DND-41 (cell line): ENCODE measurements around the gene WFS1.

ENCODE experiments used
- ATAC-seq: fragments of 200-7000 bp; cut with Tn5 transposase; 3 replicates; pipeline ENCODE4 v1.9.1; 2021; ENCODE audit warnings: low read depth; ENCODE audit not compliant: insufficient read depth
- DNase-seq: peaks from one replicate; pipeline ENCODE4 v3.0.0-alpha.2; 2020
- H2AFZ ChIP-seq: 2 replicates; pipeline ENCODE4 v1.6.0; 2012; ENCODE audit warnings: low read depth, low read length
- H3K27ac ChIP-seq: 2 replicates; pipeline ENCODE4 v1.5.1; 2012; ENCODE audit warnings: low read length, inconsistent platforms
- H3K27me3 ChIP-seq: fragments of 200-600 bp; sonication (generic); 2 replicates; pipeline ENCODE4 v1.6.0; 2012; ENCODE audit warnings: low read length, mild to moderate bottlenecking, inconsistent platforms; ENCODE audit not compliant: insufficient read depth, poor library complexity
- H3K36me3 ChIP-seq: 2 replicates; pipeline ENCODE4 v1.5.1; 2012; ENCODE audit warnings: low read length, inconsistent platforms; ENCODE audit not compliant: insufficient read depth
- H3K4me1 ChIP-seq: 2 replicates; pipeline ENCODE4 v1.5.1; 2012; ENCODE audit warnings: mild to moderate bottlenecking, low read length; ENCODE audit not compliant: insufficient read depth
- H3K4me2 ChIP-seq: 2 replicates; pipeline ENCODE4 v1.6.0; 2012; ENCODE audit warnings: mild to moderate bottlenecking, moderate library complexity, low read length, inconsistent platforms; ENCODE audit not compliant: insufficient read depth
- H3K4me3 ChIP-seq, 2 experiments: fragments of 200-600 bp in 1 of 2; shearing (Covaris generic) in 1 of 2; 2 replicates each; pipeline ENCODE4 v1.5.1; 2012 to 2016; ENCODE audit warnings: inconsistent platforms in 2 of 2, low read length in 2 of 2, mild to moderate bottlenecking in 2 of 2, low read depth in 1 of 2, moderate library complexity in 1 of 2
- H3K79me2 ChIP-seq: 2 replicates; pipeline ENCODE4 v1.6.0; 2012; ENCODE audit warnings: low read length, inconsistent platforms; ENCODE audit not compliant: insufficient read depth
- H3K9ac ChIP-seq: 2 replicates; pipeline ENCODE4 v1.6.0; 2012; ENCODE audit warnings: low read depth, mild to moderate bottlenecking, inconsistent platforms, low read length, moderate library complexity
- H3K9me3 ChIP-seq: 2 replicates; pipeline ENCODE4 v1.5.1; 2012; ENCODE audit warnings: low read length, moderate library complexity, mild to moderate bottlenecking, inconsistent platforms; ENCODE audit not compliant: insufficient read depth, severe bottlenecking
- H4K20me1 ChIP-seq: 2 replicates; pipeline ENCODE4 v1.6.0; 2012; ENCODE audit warnings: low read length; ENCODE audit not compliant: insufficient read depth
- CTCF ChIP-seq: IDR thresholded peaks from 2 replicates; pipeline ENCODE4 v1.5.1; 2012; ENCODE audit warnings: borderline replicate concordance, low read length, moderate library complexity, mild to moderate bottlenecking; ENCODE audit not compliant: poor library complexity, severe bottlenecking; ENCODE audit errors: extremely low read depth
- EZH2 ChIP-seq: IDR thresholded peaks from 3 replicates; pipeline ENCODE4 v1.6.1; 2012; ENCODE audit warnings: borderline replicate concordance, low read depth, mild to moderate bottlenecking, moderate library complexity, low read length, inconsistent platforms; ENCODE audit not compliant: severe bottlenecking

The WFS1 gene

GRCh38 chr4:6251365-6251764 lies 18.3 kb upstream of the WFS1 start:
- ATAC-seq (no peak), DNase-seq (no peak)
- no peak for TF ChIP-seq EZH2
- TF ChIP-seq CTCF, result no peak
- Histone ChIP-seq H3K4me2 (no peak overlapping the region), H3K9ac (no peak overlapping the region), H3K27me3 (no peaks in the 10 kb centered on the region), H3K9me3 (no peaks in the 10 kb centered on the region), H2AFZ (no peak overlapping the region), H3K79me2 (no peaks in the 10 kb centered on the region), H4K20me1 (0 out of 2 replicates have a peak, but pooled peaks cover 5% of the 10 kb centered on the region), H3K4me3 (no peak overlapping the region), H3K27ac (no peak overlapping the region), H3K4me1 (no peaks in the 10 kb centered on the region), H3K36me3 (no peaks in the 10 kb centered on the region)

DNA sequence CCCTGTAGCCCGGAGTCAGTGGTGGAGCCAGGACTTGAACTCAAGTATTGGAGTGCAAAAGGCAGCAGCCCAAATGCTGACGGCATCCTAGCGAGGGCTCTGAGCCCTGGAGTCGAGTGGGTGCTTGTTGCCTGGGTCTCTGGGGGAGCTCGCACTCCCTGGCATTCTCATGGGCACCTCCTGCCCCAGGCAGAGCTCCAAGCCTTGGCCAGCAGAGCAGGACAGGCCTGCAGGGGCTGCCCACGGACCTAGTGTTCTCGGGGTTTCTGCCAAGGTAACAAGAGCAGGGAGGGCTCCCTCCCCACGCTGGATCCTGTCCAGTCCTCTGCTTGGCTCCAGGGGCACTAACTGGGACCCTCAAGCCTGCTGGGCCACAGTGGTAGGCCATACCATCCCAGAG lies 17.6 kb upstream of the WFS1 start:
- no peaks in the 10 kb centered on the region for H3K27me3 ChIP-seq
- H3K4me3 ChIP-seq, result no peak overlapping the region
- H3K9ac ChIP-seq, result no peak overlapping the region
- no peak for DNase-seq
- TF ChIP-seq CTCF (no peak), EZH2 (no peak)
- no peaks in the 10 kb centered on the region for H3K9me3 ChIP-seq
- no peak overlapping the region for H2AFZ ChIP-seq
- no peaks in the 10 kb centered on the region for H3K79me2 ChIP-seq
- no peaks in the 10 kb centered on the region for H3K4me1 ChIP-seq
- H4K20me1 ChIP-seq, result 0 out of 2 replicates have a peak, but pooled peaks cover 5% of the 10 kb centered on the region
- H3K36me3 ChIP-seq, result no peaks in the 10 kb centered on the region
- ATAC-seq, result no peak
- no peak overlapping the region for H3K27ac ChIP-seq
- H3K4me2 ChIP-seq, result no peak overlapping the region

DNA sequence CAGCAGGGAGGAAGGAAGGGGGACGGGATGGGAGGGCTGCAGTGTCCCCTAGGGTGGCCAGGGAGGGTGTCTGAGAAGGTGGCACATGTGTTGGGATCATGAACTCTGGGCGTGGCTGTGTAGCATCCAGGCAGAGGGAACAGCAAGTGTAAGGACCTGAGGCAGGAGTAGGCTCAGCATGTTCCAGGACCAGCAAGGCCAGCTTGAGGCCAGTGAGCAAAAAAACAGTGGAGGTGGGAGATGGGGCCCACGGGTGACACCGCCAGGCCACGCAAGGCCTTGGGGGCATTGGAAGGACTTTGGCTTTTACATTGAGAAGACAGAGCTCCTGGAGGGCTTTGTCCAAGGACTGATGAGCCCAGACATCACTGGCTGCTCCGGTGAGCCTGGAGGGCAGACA lies 16.5 kb upstream of the WFS1 start:
- TF ChIP-seq EZH2 (no peak), CTCF (no peak)
- ATAC-seq (no peak), DNase-seq (no peak)
- Histone ChIP-seq H3K36me3 (no peaks in the 10 kb centered on the region), H3K4me3 (no peak overlapping the region), H3K27ac (no peak overlapping the region), H4K20me1 (0 out of 2 replicates have a peak, but pooled peaks cover 5% of the 10 kb centered on the region), H3K79me2 (no peaks in the 10 kb centered on the region), H3K9ac (no peak overlapping the region), H3K4me1 (no peaks in the 10 kb centered on the region), H3K4me2 (no peak overlapping the region), H2AFZ (no peak overlapping the region), H3K27me3 (no peaks in the 10 kb centered on the region), H3K9me3 (no peaks in the 10 kb centered on the region)

DNA sequence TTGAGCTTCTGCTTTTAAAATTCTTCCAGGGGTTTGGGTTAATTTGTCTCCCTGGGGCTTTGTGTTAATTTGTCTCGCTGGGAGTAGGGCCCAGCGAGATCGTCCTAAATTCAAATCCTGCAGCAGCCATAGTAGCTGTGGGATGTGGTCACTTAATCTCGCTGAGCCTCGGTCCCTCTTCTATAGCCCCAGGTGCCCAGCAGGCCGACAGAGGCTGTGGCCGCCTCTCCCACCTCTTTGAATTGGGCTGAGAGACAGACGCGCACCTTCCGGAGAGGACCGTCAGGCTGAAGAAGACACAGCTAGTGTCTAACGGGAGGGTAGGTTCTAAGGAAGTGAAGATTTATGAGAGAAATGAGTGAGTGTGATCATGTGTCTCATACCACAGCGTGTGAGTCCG lies 15.7 kb upstream of the WFS1 start:
- no peak overlapping the region for H3K27ac ChIP-seq
- no peak for ATAC-seq
- H3K27me3 ChIP-seq, result no peaks in the 10 kb centered on the region
- H3K79me2 ChIP-seq, result no peaks in the 10 kb centered on the region
- no peaks in the 10 kb centered on the region for H3K36me3 ChIP-seq
- H2AFZ ChIP-seq, result no peak overlapping the region
- H4K20me1 ChIP-seq, result 0 out of 2 replicates have a peak, but pooled peaks cover 5% of the 10 kb centered on the region
- no peaks in the 10 kb centered on the region for H3K4me1 ChIP-seq
- H3K4me2 ChIP-seq, result no peak overlapping the region
- H3K9ac ChIP-seq, result no peak overlapping the region
- TF ChIP-seq CTCF (no peak), EZH2 (no peak)
- DNase-seq, result no peak
- no peaks in the 10 kb centered on the region for H3K9me3 ChIP-seq
- H3K4me3 ChIP-seq, result no peak overlapping the region
